CD4-positive, alpha-beta T cell (primary cell): ENCODE results near the gene EBF4. TPM values are rescaled to one million over a fixed set of nuclear protein-coding genes. Genes with fewer than 3 reads are reported as not detected.
A peak's percentile ranks its signal among the peaks of the same experiment; 100 is the strongest.

ENCODE experiments used
- ATAC-seq: fragments of 200-7000 bp; cut with Tn5 transposase; one replicate; pipeline ENCODE4 v1.10.0; 2022; ENCODE audit warnings: mild to moderate bottlenecking; ENCODE audit not compliant: poor library complexity
- CTCF ChIA-PET: fragments of 350-600 bp; sonication (Branson Sonifier 250); formaldehyde crosslinking; loops from one replicate; lab custom pipeline; 2021; ENCODE audit warnings: antibody characterized with exemption, inconsistent platforms; lab: Charles Lee
- POLR2A ChIA-PET: fragments of 350-600 bp; sonication (Branson Sonifier 250); formaldehyde crosslinking; loops from one replicate; lab custom pipeline; 2021; ENCODE audit warnings: antibody characterized with exemption, inconsistent platforms; lab: Charles Lee
- DNase-seq, 14 experiments: peaks; one replicate each; pipeline ENCODE4 v3.0.0-alpha.2; 2013 to 2020; ENCODE audit warnings: mixed read lengths in 2 of 14
- H3K27ac ChIP-seq, 2 donors: one replicate each; pipeline versions ENCODE4 v1.5.1 to v1.7.0; 2013; ENCODE audit warnings: low read length in 2 of 2, low read depth in 1 of 2, mild to moderate bottlenecking in 1 of 2
- H3K27me3 ChIP-seq, 2 experiments: 1 replicate in 1 of 2; 2 replicates in 1 of 2; pipeline versions ENCODE4 v1.6.1 to v1.7.0; 2013; ENCODE audit warnings: low read length in 2 of 2, control low read depth in 1 of 2, mild to moderate bottlenecking in 1 of 2, moderate library complexity in 1 of 2; ENCODE audit not compliant: insufficient read depth in 2 of 2, control insufficient read depth in 1 of 2
- H3K36me3 ChIP-seq: one replicate; pipeline ENCODE4 v1.6.1; 2013; ENCODE audit warnings: low read length, control low read depth; ENCODE audit not compliant: insufficient read depth
- H3K4me1 ChIP-seq: one replicate; pipeline ENCODE4 v1.6.1; 2013; ENCODE audit warnings: low read length, control low read depth; ENCODE audit not compliant: insufficient read depth
- H3K4me3 ChIP-seq: one replicate; pipeline ENCODE4 v1.5.1; 2013; ENCODE audit warnings: mild to moderate bottlenecking, low read length, moderate library complexity
- H3K9me3 ChIP-seq, 2 experiments: 1 replicate in 1 of 2; 2 replicates in 1 of 2; pipeline versions ENCODE4 v1.6.1 to v1.7.0; 2013; ENCODE audit warnings: low read length in 2 of 2, mild to moderate bottlenecking in 2 of 2, control low read depth in 1 of 2, moderate library complexity in 1 of 2; ENCODE audit not compliant: control insufficient read depth in 1 of 2, insufficient read depth in 1 of 2
- H3K27ac Mint-ChIP-seq: one replicate; pipeline ENCODE4 v1.8.0; 2020; ENCODE audit warnings: mixed read lengths
- H3K27me3 Mint-ChIP-seq: one replicate; pipeline ENCODE4 v1.8.0; 2021; ENCODE audit warnings: mixed read lengths
- H3K36me3 Mint-ChIP-seq: one replicate; pipeline ENCODE4 v1.8.0; 2021; ENCODE audit warnings: low read depth, mixed read lengths
- H3K4me1 Mint-ChIP-seq: one replicate; pipeline ENCODE4 v1.8.0; 2021; ENCODE audit warnings: low read depth, mixed read lengths
- H3K4me3 Mint-ChIP-seq: one replicate; pipeline ENCODE4 v1.8.0; 2020; ENCODE audit warnings: mild to moderate bottlenecking, mixed read lengths
- H3K9me3 Mint-ChIP-seq: one replicate; pipeline ENCODE4 v1.8.0; 2020; ENCODE audit warnings: mixed read lengths
- intact Hi-C, 2 experiments: fragments of 100-400 bp; cut with DNase I in 1 of 2; cut with micrococcal nuclease in 1 of 2; formaldehyde crosslinking; loops; one replicate each; pipeline versions ENCODE4 v1.15.1 to v1.9.0; 2023 to 2025; cut with DNase I, micrococcal nuclease
- total RNA-seq, 174 experiments: library from RNA in 2 of 174; stranded (reverse) in 2 of 174; gene quantifications; one replicate each; pipeline ENCODE4 v1.2.3 and lab custom pipeline; 2021 to 2026
- TF ChIP-seq, protein P1 (sequence below): fragments of 200-600 bp; IDR thresholded peaks from one replicate; pipeline ENCODE4 v1.8.0; 2022; ENCODE audit warnings: antibody characterized with exemption, mild to moderate bottlenecking

EBF4 gene
- total RNA-seq, 2 experiments from 2014 or later, result 4.2 to 5.1 TPM

DNA sequence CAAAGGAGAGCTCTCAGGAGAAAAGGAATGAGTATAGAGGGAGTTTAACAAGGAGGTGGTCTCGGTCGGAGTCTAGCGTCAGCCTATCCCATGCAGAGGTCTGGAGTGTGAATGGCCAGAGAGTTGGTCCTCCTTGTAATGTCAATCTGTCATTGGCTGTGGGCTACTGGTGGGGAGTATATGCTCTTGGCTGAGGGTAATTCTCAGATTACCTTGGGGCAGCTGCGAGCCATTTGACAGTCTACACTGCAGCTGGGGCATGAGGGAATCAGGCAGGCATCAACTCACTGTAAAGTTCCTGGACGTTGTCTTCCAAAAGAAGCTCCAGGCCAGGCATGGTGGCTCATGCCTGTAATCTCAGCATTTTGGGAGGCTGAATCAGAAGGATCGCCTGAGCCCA is 48.1 kb downstream of the EBF4 start:
- H3K27me3 Mint-ChIP-seq, result no peaks in the 10 kb centered on the region
- Histone ChIP-seq H3K36me3 (no peaks in the 10 kb centered on the region), H3K9me3 (no peaks in the 10 kb centered on the region), H3K27ac (peak overlapping the region; percentile 40 to 63), H3K4me3 (no peak overlapping the region), H3K4me1 (peaks cover 49% of the 10 kb centered on the region), H3K27me3 (no peaks in the 10 kb centered on the region)
- DNase-seq (no peak), ATAC-seq (no peak)
- peaks cover 51% of the 10 kb centered on the region for H3K4me1 Mint-ChIP-seq
- TF ChIP-seq, protein P1, sequence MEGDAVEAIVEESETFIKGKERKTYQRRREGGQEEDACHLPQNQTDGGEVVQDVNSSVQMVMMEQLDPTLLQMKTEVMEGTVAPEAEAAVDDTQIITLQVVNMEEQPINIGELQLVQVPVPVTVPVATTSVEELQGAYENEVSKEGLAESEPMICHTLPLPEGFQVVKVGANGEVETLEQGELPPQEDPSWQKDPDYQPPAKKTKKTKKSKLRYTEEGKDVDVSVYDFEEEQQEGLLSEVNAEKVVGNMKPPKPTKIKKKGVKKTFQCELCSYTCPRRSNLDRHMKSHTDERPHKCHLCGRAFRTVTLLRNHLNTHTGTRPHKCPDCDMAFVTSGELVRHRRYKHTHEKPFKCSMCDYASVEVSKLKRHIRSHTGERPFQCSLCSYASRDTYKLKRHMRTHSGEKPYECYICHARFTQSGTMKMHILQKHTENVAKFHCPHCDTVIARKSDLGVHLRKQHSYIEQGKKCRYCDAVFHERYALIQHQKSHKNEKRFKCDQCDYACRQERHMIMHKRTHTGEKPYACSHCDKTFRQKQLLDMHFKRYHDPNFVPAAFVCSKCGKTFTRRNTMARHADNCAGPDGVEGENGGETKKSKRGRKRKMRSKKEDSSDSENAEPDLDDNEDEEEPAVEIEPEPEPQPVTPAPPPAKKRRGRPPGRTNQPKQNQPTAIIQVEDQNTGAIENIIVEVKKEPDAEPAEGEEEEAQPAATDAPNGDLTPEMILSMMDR, result no peak
- no peaks in the 10 kb centered on the region for H3K36me3 Mint-ChIP-seq
- H3K27ac Mint-ChIP-seq, result peak overlapping the region; percentile 90
- intact Hi-C loops, result loop anchor here (1.0 to 10.0 kb wide), 3 partner anchors 11 to 218 kb away; no protein-coding TSS in a partner anchor
- CTCF ChIA-PET, result interaction anchor here (1.6 to 4.1 kb wide), 5 partner anchors 10 to 52 kb away, joined by 5 to 31 read pairs (median 15); no protein-coding TSS in a partner anchor
- no peaks in the 10 kb centered on the region for H3K9me3 Mint-ChIP-seq
- H3K4me3 Mint-ChIP-seq, result no peak overlapping the region
- POLR2A ChIA-PET, result interaction anchor here (0.6 to 5.3 kb wide), 15 partner anchors 7 to 419 kb away, joined by 3 to 178 read pairs (median 12); partner anchors contain the start of genes EBF4, FASTKD5, IDH3B and NOP56

DNA sequence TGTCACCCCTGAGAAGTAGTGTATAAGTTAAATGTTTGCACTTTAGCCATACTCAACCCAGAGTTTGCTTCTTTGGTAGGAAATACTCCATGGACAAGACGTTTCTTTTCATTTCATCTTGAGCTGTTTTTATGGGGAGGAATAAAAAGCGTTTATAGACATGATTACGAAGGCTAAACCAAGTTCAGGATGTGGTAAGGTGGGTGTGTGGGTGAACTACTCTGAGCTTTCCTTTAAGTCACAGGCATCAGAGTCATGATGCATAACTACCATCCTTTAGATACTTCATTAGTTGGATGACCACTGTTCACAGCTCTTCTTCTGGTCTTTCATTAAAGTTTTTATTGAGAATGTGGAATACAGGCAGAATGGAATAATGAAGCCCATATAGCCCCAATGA is 48.9 kb downstream of the EBF4 start:
- DNase-seq (peak in 7 of 14 experiments; percentile 29 to 88 (median 48)), ATAC-seq (peak; percentile 91)
- H3K4me1 Mint-ChIP-seq, result peaks cover 51% of the 10 kb centered on the region
- H3K4me3 Mint-ChIP-seq, result peak overlapping the region; percentile 69
- Histone ChIP-seq H3K9me3 (no peaks in the 10 kb centered on the region), H3K36me3 (no peaks in the 10 kb centered on the region), H3K4me1 (peaks cover 49% of the 10 kb centered on the region), H3K27ac (peak overlapping the region; percentile 47 to 63), H3K4me3 (no peak overlapping the region), H3K27me3 (no peaks in the 10 kb centered on the region)
- TF ChIP-seq, protein P1, result no peak
- POLR2A ChIA-PET, result interaction anchor here (0.6 to 5.3 kb wide), 18 partner anchors 8 to 667 kb away, joined by 3 to 178 read pairs (median 10); partner anchors contain the start of genes EBF4, FASTKD5, IDH3B and NOP56
- no peaks in the 10 kb centered on the region for H3K27me3 Mint-ChIP-seq
- peak overlapping the region; percentile 90 for H3K27ac Mint-ChIP-seq
- H3K36me3 Mint-ChIP-seq, result no peaks in the 10 kb centered on the region
- CTCF ChIA-PET, result interaction anchor here (1.2 to 4.1 kb wide), 6 partner anchors 11 to 53 kb away, joined by 3 to 31 read pairs (median 14); no protein-coding TSS in a partner anchor
- intact Hi-C loops, result loop anchor here (1.0 to 10.0 kb wide), 3 partner anchors 12 to 219 kb away; no protein-coding TSS in a partner anchor
- no peaks in the 10 kb centered on the region for H3K9me3 Mint-ChIP-seq

DNA sequence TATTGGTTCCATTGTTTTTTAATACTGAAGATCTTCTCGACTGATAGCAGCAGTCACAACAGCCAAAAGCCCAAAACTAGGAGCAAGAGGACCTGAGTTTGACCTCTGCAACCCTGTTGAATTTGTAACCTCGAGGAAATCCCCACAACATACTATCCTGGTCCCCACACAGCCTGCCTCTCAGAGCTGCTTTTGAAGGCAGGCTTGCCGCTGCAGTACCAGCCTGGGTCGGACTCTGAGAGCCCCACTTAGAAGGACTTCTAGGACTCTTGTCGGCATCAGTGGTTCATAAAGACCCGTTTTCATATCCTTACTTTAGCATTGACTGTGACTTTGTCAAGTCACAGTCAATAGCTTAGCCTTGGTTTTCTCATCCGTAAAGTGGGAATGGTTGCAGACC is 49.3 kb downstream of the EBF4 start:
- TF ChIP-seq, protein P1, result no peak
- Mint-ChIP-seq H3K4me1 (peaks cover 51% of the 10 kb centered on the region), H3K9me3 (no peaks in the 10 kb centered on the region), H3K27me3 (no peaks in the 10 kb centered on the region), H3K4me3 (peak overlapping the region; percentile 69), H3K27ac (peak overlapping the region; percentile 90), H3K36me3 (no peaks in the 10 kb centered on the region)
- H3K36me3 ChIP-seq, result no peaks in the 10 kb centered on the region
- ChIA-PET POLR2A (interaction anchor here (0.9 to 5.3 kb wide), 17 partner anchors 8 to 666 kb away, joined by 3 to 178 read pairs (median 11); partner anchors contain the start of genes EBF4, IDH3B, NOP56 and PCED1A), CTCF (interaction anchor here (1.2 to 4.1 kb wide), 6 partner anchors 10 to 54 kb away, joined by 3 to 31 read pairs (median 14); no protein-coding TSS in a partner anchor)
- H3K27ac ChIP-seq, result peak overlapping the region; percentile 47 to 60
- peaks cover 49% of the 10 kb centered on the region for H3K4me1 ChIP-seq
- no peak overlapping the region for H3K4me3 ChIP-seq
- H3K27me3 ChIP-seq, result no peaks in the 10 kb centered on the region
- peak in 2 of 14 experiments; percentile 42 to 48 for DNase-seq
- intact Hi-C loops, result loop anchor here (1.0 to 10.0 kb wide), 3 partner anchors 13 to 220 kb away; no protein-coding TSS in a partner anchor
- ATAC-seq, result peak; percentile 36
- H3K9me3 ChIP-seq, result no peaks in the 10 kb centered on the region
